T follicular helper cell (primary cell): Measurements from ENCODE around the gene NLGN4X.
"Not testable (repeated sequence)": the region's sequence is repeated elsewhere in the genome, so short reads cannot be mapped to it uniquely, and the experiment has no call there.

Experiments
- DNase-seq: peaks from one replicate; pipeline ENCODE4 v3.0.0-alpha.2; 2020; ENCODE audit warnings: low read depth

The NLGN4X gene

DNA sequence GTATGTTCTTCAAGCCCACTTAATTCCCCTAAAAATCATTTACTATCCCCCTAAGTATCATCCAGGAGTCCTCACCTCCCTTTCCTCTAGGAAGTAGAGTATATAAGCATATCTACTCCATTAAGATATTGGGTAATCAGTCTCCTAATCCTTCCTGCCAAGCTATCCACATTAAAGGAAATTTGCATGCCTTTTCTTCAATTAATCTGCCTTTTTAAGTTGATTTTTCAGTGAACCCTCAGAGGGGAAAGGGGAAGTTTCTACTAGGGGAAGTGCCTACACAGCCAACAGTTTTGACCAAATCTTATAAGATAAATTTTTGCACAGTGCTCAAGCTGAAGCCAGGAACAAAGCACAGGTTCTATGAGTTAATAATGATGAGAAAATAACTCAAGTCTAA, 222.8 kb downstream of the NLGN4X start:
- no peak for DNase-seq

DNA sequence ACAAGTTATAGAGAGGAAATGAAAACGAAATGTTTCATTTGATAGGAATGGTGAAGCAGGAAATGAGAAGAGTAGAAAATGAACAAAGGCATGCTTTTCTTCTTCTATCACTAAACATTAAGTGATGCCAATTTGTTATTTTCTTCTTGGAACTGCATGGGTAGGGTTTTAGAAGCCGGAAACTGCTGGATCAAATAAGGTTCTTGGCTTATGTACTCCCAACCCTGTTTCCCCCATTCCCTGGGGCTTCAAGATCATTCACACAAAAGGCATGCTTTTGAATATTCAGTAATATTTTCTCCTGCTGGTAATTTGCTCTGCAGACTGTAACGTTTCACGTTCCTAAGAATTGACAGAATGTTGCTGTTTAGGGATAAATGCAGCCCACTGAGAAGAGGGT, 224.1 kb downstream of the NLGN4X start:
- no peak for DNase-seq

DNA sequence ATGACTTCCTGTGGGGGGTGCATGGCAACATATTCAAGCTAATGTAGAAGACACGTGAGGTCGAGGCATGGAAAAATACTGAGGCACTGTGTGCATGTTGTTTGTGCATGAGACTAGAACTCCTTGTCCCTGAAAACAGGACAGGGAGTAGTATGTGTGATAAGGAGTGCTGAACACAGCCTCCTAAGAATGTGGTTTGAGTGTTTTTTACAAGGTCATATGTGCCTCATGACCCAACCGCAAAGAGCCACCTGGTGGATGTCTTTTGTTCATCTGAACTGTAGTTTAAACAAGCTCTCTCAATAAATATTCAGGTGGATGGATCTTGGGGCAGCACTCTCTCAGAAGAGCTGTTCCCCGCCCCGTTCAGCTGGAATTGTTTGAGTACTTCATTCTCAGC, 226.6 kb downstream of the NLGN4X start:
- no peak for DNase-seq

DNA sequence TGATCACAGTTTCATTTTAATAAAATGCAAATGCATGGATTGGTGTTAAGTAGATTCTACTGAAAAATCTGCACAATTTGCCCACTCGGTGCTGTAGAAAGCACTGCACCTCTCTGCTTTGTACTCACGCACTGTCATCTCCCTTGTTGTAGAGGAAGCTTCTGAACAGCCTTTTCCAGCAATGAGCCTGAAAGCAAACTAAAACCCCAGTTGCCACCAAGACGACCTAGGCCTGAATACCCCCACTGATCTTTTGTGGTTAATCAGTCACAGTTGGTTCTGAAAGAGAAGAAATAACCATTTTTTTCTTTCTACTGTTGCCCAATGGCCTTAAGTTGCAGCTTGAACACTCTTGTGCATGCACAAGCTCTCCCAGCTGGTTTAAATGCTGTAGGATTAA, 229.8 kb downstream of the NLGN4X start:
- no peak for DNase-seq

DNA sequence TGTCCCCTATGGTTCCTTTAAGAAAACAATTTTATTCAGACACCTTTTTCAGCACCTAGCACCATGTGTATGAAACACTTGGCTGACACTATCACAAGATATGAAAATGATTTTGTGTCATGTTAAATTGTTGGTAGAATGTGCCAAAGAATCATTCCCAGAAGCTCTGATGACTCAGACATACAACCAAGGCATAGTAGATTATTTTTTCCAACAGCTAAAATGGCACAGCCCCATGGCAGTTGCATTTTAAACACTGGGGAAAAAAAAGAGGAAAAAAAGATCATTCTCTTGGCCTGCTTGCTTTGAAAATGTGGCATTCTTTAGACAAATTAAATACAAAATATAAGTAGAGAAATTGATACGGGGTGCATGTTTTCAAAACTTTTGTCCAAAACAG, 230.2 kb downstream of the NLGN4X start:
- DNase-seq, result no peak

DNA sequence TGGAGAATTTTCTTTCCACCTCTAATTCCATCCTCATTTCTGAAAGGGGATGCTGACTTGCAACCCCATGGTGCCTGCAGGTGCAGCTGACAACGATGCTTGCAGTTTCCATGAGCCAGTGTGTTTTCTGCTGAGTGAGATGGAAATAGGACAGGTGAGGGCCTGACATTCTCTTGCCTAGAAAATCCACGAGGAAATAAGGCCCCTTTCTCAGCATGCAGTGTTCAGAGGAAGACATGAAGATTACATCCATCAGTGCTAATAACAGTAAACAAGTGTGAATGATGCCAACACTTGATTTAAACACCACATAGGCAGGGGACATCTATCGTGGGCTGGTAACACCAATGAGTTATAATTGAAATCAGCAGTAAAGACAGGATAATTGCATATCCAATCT, 237.3 kb downstream of the NLGN4X start:
- DNase-seq, result no peak

DNA sequence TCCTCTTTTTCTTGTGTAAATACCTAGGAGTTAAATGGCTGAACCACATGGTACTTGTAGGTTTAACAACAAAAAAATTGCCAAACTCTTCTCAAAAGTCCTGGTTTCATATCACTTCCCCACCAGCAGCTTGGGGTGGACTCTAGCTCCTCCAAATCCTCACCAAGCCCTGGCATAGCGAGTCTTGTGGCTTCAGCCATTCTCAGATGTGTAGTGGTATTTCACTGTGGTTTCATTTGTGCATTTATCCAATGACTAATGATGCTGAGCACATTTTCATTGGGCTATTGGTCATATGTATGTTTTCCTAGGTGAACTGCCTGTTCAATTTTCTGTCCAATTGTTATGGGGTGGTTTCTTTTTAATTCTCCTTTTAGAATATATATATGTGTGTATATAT, 249.3 kb downstream of the NLGN4X start:
- DNase-seq, result no peak

DNA sequence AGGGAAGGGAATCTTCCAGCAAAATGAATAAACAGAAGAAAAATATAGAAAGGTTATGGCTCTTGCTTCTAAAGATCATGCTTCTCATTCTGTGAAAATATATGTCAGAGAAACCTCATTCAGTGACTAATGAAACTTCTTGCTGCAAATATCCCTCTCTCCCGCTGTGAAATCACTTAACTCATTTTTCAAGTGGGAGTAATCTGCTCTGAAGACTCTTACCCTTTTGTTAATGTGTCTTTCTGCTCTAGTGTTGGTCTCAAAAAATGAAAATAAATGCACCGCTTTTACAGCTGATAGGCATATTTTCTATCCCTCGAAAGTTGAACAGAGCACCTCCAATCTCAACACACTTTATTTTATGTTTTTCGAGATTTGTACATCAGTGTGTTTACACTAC, 252.3 kb downstream of the NLGN4X start:
- no peak for DNase-seq

DNA sequence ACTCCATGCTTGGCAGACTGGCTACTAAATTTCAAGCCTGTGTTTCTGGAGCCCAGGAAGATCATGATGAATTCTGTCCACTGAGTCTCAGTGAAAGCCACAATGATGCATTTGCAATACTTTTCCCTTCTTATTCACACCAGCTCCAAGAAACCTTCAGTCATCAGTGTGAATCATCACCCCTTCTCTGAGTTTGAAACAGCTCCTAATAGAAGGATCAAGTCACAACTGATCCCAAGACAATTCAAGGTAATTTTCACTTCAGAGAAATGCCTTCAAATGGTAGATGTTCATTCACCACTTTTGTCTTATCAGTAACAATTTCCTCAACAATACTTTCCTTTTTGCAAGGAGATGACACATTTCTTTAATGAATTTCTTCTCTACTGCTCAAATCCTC, 257.4 kb downstream of the NLGN4X start:
- no peak for DNase-seq

DNA sequence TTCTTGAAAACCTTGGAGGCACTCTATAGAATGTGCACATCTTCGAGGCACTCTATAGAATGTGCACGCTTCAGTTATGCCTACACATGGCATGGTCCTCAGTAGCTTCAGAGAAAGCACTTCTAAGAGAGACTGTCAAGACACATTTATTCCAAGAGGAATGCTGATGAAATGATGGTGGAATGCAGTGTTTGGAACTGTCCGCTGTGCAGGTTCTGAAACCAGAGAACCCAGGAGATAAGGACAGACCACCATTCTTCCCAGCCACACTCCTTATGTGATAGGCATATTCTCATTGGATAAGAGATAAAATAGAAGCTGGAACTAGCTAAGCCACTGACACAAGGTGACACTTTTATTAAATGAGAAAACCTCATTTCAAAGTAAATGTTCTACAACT, 263.3 kb downstream of the NLGN4X start:
- DNase-seq, result no peak

DNA sequence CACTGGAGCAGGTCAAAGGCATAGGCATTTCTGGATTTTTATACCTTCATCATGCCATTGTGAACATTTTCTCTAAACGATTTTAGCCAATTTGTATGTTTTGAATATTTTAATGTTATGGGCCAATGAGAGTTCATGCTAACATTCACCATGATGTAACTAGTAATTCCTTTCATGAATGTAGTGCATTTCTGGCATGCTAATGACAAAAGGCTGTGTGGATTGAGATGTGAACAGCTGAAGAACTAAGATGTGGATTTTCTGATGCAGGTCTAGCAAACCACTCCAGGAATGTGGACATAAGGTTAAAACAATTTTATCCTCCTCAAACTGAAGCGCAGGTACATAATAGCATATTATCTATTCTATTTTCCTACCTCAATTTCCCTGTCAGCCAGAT, 269.4 kb downstream of the NLGN4X start:
- no peak for DNase-seq

DNA sequence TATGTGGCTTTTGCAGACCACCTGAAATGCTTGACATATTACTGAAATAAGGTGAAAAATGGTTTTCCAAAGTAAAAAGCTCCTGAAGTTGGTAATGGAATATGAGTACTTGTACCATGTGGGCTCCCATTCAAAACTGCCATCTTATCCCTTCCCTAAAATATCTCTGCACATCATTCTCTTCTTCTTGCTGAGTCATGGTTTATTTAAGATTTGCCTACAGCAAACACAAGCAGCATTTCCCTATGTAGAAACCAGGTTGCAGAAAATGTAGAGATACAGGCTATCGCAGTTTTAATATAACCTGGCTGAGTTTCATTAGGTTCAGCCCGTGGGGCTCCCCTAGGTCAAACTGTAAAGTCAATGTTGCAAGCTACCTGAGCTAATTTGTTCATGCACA, 270.1 kb downstream of the NLGN4X start:
- no peak for DNase-seq

DNA sequence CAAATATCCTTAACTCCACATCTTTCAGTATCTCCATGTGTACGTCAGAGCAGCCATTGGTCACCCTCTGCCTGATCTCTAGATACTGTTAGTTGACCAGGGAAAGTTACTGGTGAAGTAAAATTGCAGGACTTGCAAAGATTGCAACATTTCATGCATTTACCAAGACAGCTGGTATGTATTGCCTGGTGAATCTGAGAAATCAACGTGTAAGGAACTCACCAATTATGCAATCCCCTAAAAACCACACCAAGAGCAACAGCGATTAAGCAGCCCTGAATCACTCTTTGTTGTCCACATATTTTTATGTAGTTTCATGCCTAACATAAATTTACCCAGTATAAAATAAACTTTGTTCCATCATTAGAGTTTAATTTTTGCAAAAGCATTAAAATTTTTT, 271.2 kb downstream of the NLGN4X start:
- DNase-seq, result no peak

DNA sequence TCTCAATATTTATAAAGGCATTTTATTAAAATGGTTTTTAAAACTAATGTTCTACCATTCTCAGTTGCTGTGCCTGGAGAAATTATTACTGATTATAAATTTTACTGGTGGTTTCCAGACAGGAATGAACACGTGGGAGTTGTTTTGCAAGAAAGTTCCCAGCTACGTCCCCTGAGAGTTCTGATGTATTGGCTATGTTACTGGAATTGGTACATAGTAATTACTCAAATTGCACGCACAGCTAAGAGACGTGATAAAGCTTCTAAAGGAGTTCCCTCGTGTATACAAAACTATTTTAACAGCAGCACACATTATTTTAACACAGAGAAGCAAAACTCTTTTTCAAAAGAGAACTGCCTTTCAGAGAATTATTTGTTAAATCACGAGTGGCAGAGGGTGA, 292.2 kb downstream of the NLGN4X start:
- DNase-seq, result no peak

DNA sequence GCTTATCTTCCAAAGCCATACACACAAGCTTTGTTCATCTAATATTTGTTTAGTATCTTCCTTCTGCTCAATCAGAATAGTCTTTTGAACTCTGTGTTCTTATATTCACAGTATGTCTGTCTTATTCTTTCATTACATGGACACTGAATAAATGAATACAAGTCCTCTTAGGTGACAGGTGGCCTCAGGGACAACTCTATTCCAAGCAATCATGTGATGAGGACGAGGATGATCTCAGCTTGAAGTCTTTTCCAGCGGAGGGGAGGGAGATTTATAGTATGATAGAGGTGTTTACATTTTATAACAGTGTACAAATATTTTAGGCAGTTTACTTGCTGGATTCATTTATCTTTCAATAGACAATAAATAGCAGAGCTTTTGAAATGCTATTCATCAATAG, 300.4 kb downstream of the NLGN4X start:
- DNase-seq, result no peak

DNA sequence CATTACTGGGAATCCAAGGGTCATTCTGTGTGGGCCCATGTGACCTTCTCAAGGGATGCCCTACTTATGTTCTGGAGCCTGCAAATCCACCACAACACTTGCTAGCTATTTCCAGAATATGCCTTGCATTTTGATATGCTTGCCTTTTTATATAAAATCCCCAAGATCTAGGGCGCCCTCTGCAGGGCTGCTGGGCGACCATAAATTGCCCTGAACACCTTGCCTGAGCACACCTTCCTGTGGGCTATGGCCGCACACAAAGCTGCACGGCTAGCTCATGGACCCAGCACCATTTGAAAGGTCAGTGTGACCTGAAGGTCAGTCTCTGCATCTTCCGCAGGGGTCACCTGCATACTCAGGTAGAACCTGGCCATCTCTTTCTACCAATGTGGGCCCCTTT, 311.7 kb downstream of the NLGN4X start:
- DNase-seq, result no peak

DNA sequence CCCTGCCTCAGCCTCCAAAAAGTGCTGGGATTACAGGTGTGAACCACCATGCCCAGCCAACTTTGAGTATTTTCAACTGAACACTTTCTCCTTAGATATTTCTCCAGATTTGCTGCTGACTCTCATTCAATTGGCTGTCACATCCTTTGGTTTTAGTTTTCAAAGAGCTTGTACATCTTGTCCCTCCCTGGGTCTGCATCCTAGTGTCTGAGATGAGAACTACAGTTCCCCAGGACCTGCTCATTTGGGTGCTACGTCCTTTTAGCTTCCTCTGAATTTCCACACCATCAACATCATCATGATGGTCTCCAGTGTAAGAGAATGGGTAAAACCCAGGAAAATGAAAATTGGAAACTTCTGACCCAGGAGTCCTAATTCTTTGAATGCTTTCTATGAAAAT, 312.9 kb downstream of the NLGN4X start:
- DNase-seq, result no peak

DNA sequence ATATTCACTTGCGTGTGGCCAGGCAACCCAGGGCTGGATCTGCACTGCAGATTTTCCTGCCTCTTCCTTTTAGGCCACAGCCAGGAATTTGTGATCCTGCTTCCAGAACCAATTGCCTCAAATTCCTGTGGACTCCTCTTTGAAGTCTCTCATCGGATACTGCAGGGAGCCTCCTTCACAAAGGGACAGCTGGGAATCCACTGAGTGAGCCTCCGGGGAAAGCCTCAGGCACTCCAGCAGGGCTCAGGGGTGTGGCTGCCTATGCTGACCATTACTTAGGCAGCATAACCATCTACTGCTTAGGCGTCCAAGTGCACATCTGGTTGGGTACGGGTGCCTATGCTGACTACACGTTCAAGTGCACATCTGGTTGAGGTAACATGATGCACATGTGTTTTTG, 321.5 kb downstream of the NLGN4X start:
- DNase-seq, result no peak

DNA sequence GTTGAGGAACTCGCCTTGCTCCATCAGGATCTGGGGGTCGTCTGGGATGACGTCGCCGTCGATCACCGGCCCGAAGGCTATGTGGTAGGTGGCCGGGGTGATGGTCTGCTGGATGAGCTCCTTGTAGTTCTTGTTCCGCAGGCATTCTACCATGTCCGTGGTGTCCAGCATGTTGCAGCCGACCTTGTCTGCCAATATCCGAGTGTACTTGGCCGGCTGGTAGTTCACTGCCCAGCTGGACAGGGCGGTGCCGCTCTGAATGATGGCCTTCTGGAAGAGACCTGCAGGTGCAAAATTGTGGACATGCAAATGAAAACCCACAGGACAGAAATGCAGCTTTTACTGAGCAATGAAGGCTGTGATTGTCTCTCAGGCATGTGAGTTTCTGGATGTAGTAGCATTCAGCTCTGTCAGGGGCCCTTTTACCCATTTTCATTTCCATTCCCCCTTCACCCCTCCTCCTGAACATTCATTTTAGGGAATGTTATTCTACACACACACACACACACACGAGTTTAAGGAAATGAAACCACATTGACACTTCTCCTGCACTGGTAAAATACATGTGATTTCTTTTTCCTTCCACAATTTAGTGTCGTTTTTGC, 325.0 kb downstream of the NLGN4X start:
- not testable (repeated sequence) for DNase-seq

DNA sequence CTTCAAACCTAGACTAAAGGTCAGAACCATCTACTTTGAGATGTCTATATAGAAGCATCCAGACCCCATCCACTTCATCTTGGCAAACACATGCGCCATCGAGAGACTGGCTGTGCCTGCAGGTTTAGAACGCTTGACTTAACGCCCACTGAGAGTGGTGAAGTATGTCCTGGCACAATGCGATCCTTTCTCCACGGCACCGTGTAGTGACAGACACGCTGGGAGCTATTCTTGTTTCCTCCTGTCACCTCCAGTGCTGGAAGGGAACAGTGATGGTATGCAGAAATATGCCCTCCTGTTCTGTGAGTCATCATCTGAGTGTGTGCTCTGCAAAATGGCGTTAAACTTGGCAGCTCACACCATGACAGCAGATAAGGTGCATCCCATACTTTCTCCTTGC, 330.2 kb downstream of the NLGN4X start:
- no peak for DNase-seq

DNA sequence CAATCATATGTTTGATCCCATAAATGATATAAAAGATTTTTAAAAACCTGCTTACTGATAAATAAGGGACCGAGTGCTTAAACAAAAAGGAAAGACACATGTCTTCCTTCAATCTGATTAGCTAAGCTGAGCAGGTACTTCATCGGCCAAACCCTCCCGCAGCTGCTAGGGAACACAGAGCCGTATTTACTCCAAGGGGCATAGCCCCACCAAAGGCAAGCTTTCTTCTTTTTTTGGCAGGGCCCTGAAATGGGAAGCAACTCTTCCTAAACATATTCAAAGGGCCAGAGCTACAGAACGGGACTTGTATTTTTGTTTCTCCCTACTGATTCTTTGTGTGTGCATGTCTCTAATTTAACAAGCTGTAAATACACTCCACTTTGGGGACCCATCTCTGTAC, 337.3 kb downstream of the NLGN4X start:
- DNase-seq, result no peak

DNA sequence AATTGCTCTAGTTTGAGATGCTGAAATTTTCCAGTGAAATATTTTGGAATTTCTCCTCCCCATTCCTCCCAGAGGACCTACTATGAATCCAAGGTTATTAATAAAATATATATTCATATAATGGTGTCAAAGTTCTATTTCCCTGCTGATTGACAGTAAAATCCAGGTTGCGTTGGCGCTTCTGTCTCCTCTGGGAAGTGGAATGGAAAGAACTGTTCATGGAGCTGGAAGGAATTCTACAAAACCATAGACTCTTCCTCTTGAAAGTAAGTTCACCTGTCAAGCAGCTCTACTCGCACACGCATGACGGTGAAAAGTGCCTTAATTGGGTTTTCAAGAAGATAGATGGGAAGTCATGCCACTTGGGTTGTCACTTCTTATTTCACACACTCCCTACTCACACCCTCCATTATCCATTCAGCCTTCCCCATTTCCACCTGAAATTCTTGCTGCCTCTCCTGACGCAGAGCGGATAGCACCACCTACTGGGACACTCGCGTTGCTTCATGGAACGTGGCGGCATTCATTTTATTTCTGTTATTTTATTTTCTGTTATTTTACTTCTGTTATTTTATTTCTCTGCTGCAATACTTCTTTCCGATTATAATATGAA, 351.6 kb downstream of the NLGN4X start:
- no peak for DNase-seq

DNA sequence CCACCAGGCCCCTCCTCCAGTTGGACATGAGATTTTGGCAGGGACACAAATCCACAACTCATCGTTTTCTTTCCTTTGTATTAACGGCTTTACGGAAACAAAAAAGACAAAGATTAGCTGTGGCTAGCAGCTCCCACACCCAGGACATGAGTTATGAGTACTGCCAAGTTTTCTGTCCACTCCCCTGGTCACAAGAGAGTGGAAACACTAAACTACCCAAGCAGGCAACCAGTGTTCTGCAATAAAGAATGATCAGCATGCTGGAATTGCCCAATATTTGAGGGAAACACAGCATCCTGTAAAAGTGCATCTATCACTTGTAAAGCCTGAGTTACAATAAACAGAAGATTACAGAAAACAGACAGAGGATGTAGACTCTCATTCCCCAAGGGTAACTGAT, 358.4 kb downstream of the NLGN4X start:
- no peak for DNase-seq

DNA sequence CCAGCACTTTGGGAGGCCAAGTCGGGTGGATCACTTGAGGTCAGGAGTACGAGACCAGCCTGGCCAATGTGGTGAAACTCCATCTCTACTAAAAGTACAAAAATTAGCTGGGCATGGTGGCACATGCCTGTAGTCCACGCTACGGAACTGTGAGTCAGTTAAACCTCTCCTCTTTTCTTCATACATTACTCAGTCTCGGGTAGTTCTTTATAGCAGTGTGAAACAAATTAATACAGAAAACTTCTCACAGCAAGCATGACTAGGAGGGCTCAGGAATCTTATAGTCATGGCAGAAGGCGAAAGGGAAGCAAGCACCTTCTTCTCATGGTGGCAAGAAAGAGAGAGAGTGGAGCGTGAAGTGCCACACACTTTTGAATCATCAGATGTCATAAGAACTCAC, 358.9 kb downstream of the NLGN4X start:
- no peak for DNase-seq
